PC-3 (cell line): Measurements from ENCODE around the gene UGT2A2. TPM values are rescaled to one million over a fixed set of nuclear protein-coding genes. Genes with fewer than 3 reads are reported as not detected.

ENCODE experiments used
- ATAC-seq: fragments of 200-7000 bp; cut with Tn5 transposase; 2 replicates; pipeline ENCODE4 v1.9.1; 2020; ENCODE audit warnings: mild to moderate bottlenecking, moderate library complexity
- BruUV-seq: library from RNA; stranded (reverse); fragments of 400-500 nt; replicated peaks from 2 replicates; lab custom pipeline; 2021; lab: Mats Ljungman, UMichigan
- CTCF ChIA-PET: fragments of 300-600 bp; sonication (Branson Sonifier 250); formaldehyde crosslinking; loops from one replicate; lab custom pipeline; 2022; ENCODE audit warnings: antibody characterized with exemption; lab: Charles Lee
- POLR2A ChIA-PET: fragments of 300-600 bp; sonication (Branson Sonifier 250); formaldehyde crosslinking; loops from one replicate; lab custom pipeline; 2022; ENCODE audit warnings: antibody characterized with exemption; ENCODE audit not compliant: unreplicated experiment; lab: Charles Lee
- DNase-seq: peaks from one replicate; pipeline ENCODE4 v3.0.0-alpha.2; 2015
- H2AFZ ChIP-seq: fragments of 300-600 bp; sonication (generic); 2 replicates; pipeline ENCODE4 v1.6.0; 2016; ENCODE audit warnings: antibody characterized with exemption, low read length
- H3F3A ChIP-seq: fragments of 300-600 bp; sonication (generic); one replicate; pipeline ENCODE4 v1.6.0; 2017; ENCODE audit warnings: antibody characterized with exemption, low read length, control low read depth, mild to moderate bottlenecking; ENCODE audit not compliant: unreplicated experiment
- H3K27ac ChIP-seq: fragments of 300-600 bp; sonication (generic); 2 replicates; pipeline ENCODE4 v1.5.1; 2016; ENCODE audit warnings: mild to moderate bottlenecking, low read length
- H3K27me3 ChIP-seq: fragments of 300-600 bp; sonication (generic); 2 replicates; pipeline ENCODE4 v1.6.1; 2016; ENCODE audit warnings: low read length, mixed read lengths
- H3K36me3 ChIP-seq: fragments of 300-600 bp; sonication (generic); 2 replicates; pipeline ENCODE4 v1.6.1; 2016; ENCODE audit warnings: low read depth, mixed run types, low read length, mixed read lengths
- H3K4me1 ChIP-seq: fragments of 300-600 bp; sonication (generic); 2 replicates; pipeline ENCODE4 v1.5.1; 2016; ENCODE audit warnings: low read length; ENCODE audit not compliant: insufficient read depth
- H3K4me2 ChIP-seq: fragments of 300-600 bp; sonication (generic); 2 replicates; pipeline ENCODE4 v1.6.0; 2016; ENCODE audit warnings: low read length
- H3K4me3 ChIP-seq: fragments of 300-600 bp; sonication (generic); 2 replicates; pipeline ENCODE4 v1.5.1; 2016; ENCODE audit warnings: mild to moderate bottlenecking, low read length, mixed read lengths
- H3K79me2 ChIP-seq: fragments of 300-600 bp; sonication (generic); 2 replicates; pipeline ENCODE4 v1.6.1; 2017; ENCODE audit warnings: low read length, mixed read lengths
- H3K9ac ChIP-seq: fragments of 300-600 bp; sonication (generic); 2 replicates; pipeline ENCODE4 v1.6.0; 2016; ENCODE audit warnings: mild to moderate bottlenecking, low read length
- H3K9me2 ChIP-seq: fragments of 300-600 bp; sonication (generic); replicated peaks from 2 replicates; pipeline ENCODE4 v1.6.1; 2016; ENCODE audit warnings: mixed run types, low read length, mixed read lengths
- H3K9me3 ChIP-seq: fragments of 300-600 bp; sonication (generic); 2 replicates; pipeline ENCODE4 v1.6.1; 2016; ENCODE audit warnings: low read length, mixed read lengths
- H4K20me1 ChIP-seq: fragments of 300-600 bp; sonication (generic); 2 replicates; pipeline ENCODE4 v1.6.1; 2016; ENCODE audit warnings: low read length, mixed read lengths
- EZH2 ChIP-seq: fragments of 300-600 bp; sonication (generic); IDR thresholded peaks from one replicate; pipeline ENCODE4 v1.6.1; 2017; ENCODE audit warnings: antibody characterized with exemption, mild to moderate bottlenecking, low read length; ENCODE audit not compliant: unreplicated experiment
- EZH2phosphoT487 ChIP-seq: fragments of 300-600 bp; sonication (generic); IDR thresholded peaks from 2 replicates; pipeline ENCODE4 v1.6.1; 2018; ENCODE audit warnings: mild to moderate bottlenecking, antibody characterized with exemption, low read length, borderline replicate concordance
- intact Hi-C: fragments of 100-400 bp; cut with micrococcal nuclease; formaldehyde crosslinking; loops from 2 replicates; pipeline ENCODE4 v1.9.0; 2023
- total RNA-seq: library from RNA; depleted of rRNA; stranded (reverse); fragments of >200 nt; gene quantifications from 2 replicates; pipeline ENCODE4 v1.2.3, GENCODE V29; 2014
- TF ChIP-seq, protein P1 (sequence below): fragments of 300-600 bp; sonication (generic); conservative IDR thresholded peaks from 2 replicates; pipeline ENCODE4 v1.5.1; 2017; ENCODE audit warnings: antibody characterized with exemption, low read depth, mild to moderate bottlenecking, low read length

UGT2A2 gene
- total RNA-seq, 1 experiment from 2014 or later: not detected

DNA sequence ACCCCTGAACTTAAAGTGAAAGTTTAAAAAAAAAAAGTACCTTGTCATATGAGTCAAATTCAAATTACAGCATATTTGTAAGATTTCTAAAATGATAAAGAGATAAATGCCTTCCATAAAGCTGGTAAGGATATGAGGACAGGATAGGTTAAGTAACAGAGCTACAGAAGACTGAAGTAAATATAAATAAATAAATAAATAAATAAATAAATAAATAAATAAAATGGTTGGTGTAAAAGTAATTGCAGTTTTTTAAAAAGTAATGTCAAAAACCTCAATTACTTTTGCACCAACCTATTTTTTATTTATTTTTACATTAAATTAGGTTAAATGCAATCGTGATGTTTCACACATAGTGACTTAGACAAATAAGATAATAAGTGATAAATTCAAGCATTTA lies 62.2 kb downstream of the UGT2A2 start:
- intact Hi-C loops: no loop called here
- no peak for DNase-seq
- TF ChIP-seq, protein P1, sequence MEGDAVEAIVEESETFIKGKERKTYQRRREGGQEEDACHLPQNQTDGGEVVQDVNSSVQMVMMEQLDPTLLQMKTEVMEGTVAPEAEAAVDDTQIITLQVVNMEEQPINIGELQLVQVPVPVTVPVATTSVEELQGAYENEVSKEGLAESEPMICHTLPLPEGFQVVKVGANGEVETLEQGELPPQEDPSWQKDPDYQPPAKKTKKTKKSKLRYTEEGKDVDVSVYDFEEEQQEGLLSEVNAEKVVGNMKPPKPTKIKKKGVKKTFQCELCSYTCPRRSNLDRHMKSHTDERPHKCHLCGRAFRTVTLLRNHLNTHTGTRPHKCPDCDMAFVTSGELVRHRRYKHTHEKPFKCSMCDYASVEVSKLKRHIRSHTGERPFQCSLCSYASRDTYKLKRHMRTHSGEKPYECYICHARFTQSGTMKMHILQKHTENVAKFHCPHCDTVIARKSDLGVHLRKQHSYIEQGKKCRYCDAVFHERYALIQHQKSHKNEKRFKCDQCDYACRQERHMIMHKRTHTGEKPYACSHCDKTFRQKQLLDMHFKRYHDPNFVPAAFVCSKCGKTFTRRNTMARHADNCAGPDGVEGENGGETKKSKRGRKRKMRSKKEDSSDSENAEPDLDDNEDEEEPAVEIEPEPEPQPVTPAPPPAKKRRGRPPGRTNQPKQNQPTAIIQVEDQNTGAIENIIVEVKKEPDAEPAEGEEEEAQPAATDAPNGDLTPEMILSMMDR: no peak
- TF ChIP-seq EZH2: no peak
- TF ChIP-seq EZH2phosphoT487: no peak
- no TSS peak for BruUV-seq
- H3K4me3 ChIP-seq: no peak overlapping the region
- H3K9me3 ChIP-seq: no peaks in the 10 kb centered on the region
- no peaks in the 10 kb centered on the region for H4K20me1 ChIP-seq
- no peaks in the 10 kb centered on the region for H3K4me1 ChIP-seq
- H3K79me2 ChIP-seq: no peaks in the 10 kb centered on the region
- H3K27ac ChIP-seq: no peak overlapping the region
- no peak for ATAC-seq
- ChIA-PET CTCF (no interaction called here), POLR2A (no interaction called here)
- H3K36me3 ChIP-seq: no peaks in the 10 kb centered on the region
- H3K9me2 ChIP-seq: no peaks in the 10 kb centered on the region
- H3K4me2 ChIP-seq: no peak overlapping the region
- H3K9ac ChIP-seq: no peak overlapping the region
- peaks cover 13% of the 10 kb centered on the region; the same call in 1 of the 2 replicates for H3K27me3 ChIP-seq
- H2AFZ ChIP-seq: no peak overlapping the region
- no peaks in the 10 kb centered on the region for H3F3A ChIP-seq

DNA sequence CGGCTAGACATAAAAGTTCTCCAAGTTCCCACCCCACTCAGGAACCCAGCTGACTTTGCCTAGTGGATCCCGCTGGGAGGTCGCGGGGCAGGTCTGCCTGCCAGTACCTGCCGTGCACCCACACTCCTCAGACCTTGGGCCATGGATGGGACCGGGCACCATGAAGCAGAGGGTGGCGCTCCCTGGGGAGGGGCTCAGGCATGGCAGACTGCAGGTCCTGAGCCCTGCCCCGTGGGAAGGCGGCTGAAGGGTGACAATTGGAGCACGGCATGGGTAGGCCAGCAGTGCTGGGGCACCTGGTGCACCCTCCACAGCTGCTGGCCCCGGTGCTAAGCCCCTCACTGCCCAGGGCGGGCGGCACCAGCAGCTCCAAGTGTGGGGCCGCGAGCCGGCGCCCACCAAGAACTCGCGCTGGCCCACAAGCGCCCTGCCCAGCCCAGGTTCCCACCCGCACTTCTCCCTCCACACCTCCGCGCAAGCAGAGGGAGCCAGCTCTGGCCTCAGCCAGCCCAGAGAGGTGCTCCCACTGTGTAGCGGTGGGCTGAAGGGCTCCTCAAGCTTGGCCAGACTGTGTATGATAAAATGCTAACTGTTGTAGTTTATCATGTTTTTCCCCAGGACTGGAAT lies 63.1 kb downstream of the UGT2A2 start:
- intact Hi-C loops: no loop called here
- CTCF ChIA-PET: no interaction called here
- Histone ChIP-seq H4K20me1 (no peaks in the 10 kb centered on the region), H3K36me3 (no peaks in the 10 kb centered on the region), H3K79me2 (no peaks in the 10 kb centered on the region), H2AFZ (no peak overlapping the region), H3K9ac (no peak overlapping the region), H3K9me3 (no peaks in the 10 kb centered on the region), H3K4me3 (no peak overlapping the region), H3K4me1 (no peaks in the 10 kb centered on the region), H3F3A (no peaks in the 10 kb centered on the region), H3K27me3 (peaks cover 9% of the 10 kb centered on the region; the same call in 1 of the 2 replicates), H3K4me2 (no peak overlapping the region), H3K27ac (no peak overlapping the region), H3K9me2 (no peaks in the 10 kb centered on the region)
- POLR2A ChIA-PET: no interaction called here
- ATAC-seq (no peak), DNase-seq (no peak)
- no peak for TF ChIP-seq EZH2phosphoT487
- TF ChIP-seq, protein P1: no peak
- TF ChIP-seq EZH2: no peak
- BruUV-seq: no TSS peak

DNA sequence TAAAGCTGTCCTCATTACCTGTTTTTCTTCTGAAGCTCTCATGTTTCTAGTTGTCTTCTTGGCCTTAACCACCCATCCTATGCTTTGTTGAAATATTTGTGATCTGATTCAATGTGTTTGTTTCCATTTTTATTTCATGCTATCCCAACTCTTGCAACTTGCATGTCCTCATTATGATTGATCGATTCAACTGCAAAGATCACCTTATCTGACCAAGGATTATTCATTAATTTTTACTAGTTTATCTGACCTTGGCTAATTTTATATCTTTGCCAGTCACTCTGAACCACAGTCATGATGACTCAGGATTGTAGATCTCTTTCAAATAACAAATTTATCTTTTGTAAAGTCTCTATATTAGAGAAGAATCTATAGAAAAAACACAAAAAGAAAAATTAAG lies 70.7 kb downstream of the UGT2A2 start:
- H3K36me3 ChIP-seq: no peaks in the 10 kb centered on the region
- 0 out of 2 replicates have a peak, but pooled peaks cover 4% of the 10 kb centered on the region for H3K27me3 ChIP-seq
- H3K4me3 ChIP-seq: no peak overlapping the region
- intact Hi-C loops: no loop called here
- TF ChIP-seq EZH2 (no peak), EZH2phosphoT487 (no peak)
- TF ChIP-seq, protein P1: no peak
- no peak for ATAC-seq
- no peaks in the 10 kb centered on the region for H4K20me1 ChIP-seq
- no peaks in the 10 kb centered on the region for H3K79me2 ChIP-seq
- no peak overlapping the region for H3K27ac ChIP-seq
- H3F3A ChIP-seq: no peaks in the 10 kb centered on the region
- no peak overlapping the region for H3K4me2 ChIP-seq
- ChIA-PET POLR2A (no interaction called here), CTCF (no interaction called here)
- no peak overlapping the region for H2AFZ ChIP-seq
- no peak overlapping the region for H3K9ac ChIP-seq
- H3K4me1 ChIP-seq: no peaks in the 10 kb centered on the region
- DNase-seq: no peak
- BruUV-seq: no TSS peak
- H3K9me2 ChIP-seq: no peaks in the 10 kb centered on the region
- H3K9me3 ChIP-seq: no peaks in the 10 kb centered on the region
